C4-2B (cell line): Measurements from ENCODE around the gene LAMB1.

ENCODE experiments used
- CTCF ChIP-seq: fragments of 450-650 bp; conservative IDR thresholded peaks from 2 replicates; pipeline ENCODE4 v1.5.1; 2017; ENCODE audit warnings: mild to moderate bottlenecking
- ZFX ChIP-seq: fragments of 450-650 bp; IDR thresholded peaks from 2 replicates; pipeline ENCODE4 v1.6.1; 2017

DNA sequence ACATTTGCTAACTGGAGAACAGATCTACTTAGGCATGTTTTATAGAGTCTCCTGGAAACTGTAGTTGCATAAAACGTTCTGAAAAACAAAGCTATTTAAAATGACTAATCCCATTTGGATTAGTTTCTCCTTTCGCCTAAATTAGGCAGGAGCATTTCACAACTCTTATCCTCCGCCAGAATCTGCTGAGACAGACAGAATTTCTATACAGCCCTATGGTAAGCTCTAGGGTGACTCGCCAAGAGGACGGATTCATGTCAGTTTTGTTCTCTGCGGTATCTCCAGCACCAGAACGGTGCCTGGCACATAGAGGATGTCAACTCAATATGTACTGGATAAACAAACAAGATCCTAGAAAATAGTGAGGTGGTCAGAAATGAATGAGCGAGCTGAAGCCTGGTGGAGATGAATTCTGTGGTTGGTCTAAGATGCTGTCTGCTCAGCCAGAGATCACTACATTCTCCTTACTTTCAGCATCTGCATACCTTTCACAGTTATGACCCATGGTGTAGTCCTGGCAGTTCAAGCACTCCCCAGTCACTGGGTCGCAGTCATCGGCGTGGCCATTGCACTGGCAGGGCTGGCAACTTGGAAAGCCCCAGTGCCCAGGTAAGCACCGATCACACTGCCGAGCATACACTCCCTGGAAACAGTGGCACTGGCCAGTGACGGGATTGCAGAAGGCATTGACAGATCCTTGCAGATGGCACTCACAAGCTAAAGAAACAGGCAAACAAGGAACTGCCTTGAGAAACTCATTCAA is 44.0 kb downstream of the LAMB1 start:
- TF ChIP-seq CTCF (no peak), ZFX (no peak)
